Head of caudate nucleus (tissue), 42 donors: ENCODE measurements around the gene ACHE.

ENCODE experiments used
- DNase-seq, 42 donors: peaks; one replicate each; pipeline versions ENCODE4 v3.0.0 to v3.0.0-alpha.2; 2020 to 2021; ENCODE audit warnings: mixed read lengths in 7 of 42
- intact Hi-C: fragments of 100-400 bp; cut with DNase I; formaldehyde crosslinking; loops from one replicate; pipeline ENCODE4 v1.15.0; 2022

The ACHE gene

DNA sequence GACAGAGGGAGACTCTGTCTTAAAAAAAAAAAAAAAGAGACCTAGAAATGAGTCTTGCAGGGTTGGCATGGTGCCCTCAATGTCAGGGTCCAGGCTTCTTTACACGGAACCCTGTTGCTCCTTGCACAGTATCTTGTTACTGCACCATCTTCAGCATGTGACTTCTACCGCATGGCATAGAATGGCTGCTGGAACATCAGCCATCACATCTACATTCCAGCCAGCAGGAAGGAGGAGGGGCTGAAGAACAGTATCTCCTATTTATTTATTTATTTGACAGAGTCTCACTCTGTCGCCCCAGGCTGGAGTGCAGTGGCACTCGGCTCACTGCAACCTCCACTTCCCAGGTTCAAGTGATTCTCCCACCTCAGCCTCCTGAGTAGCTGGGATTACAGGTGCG, 3.7 kb upstream of the ACHE start:
- intact Hi-C loops, result loop anchor here (10.0 kb wide), 1 partner anchor 235 kb away; no protein-coding TSS in a partner anchor
- no peak for DNase-seq

DNA sequence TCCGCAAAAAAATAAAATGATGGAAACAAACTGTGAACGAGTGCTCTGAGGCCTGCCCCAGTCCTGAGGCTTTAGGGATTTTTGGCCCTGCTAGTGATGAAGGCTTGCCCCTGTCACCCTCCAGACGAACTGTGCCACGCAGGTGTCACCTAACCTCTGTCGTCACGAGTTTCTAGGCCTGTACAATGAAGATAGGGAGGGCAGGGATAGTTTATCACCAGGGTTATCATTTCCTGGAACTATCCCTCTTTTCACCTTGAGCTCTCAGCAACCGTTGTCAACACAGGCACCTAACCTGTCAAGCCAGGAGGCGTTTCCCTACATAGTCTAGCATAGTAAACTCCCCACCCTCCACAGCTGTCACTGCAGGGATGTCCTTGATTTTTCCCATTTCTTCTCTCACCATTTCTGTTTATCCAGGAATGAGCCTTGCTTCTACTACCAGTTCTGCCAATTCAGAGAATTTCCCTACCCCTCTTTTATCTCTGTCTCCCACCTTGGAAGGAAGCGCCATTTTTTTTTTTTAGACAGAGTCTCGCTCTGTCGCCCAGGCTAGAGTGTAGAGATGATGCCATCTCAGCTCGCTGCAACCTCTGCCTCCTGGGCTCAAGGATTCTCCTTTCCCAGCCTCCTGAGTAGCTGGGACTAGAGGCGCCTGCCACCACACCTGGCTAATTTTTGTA, 2.2 kb upstream of the ACHE start:
- no peak for DNase-seq
- intact Hi-C loops, result loop anchor here (10.0 kb wide), 1 partner anchor 237 kb away; no protein-coding TSS in a partner anchor

DNA sequence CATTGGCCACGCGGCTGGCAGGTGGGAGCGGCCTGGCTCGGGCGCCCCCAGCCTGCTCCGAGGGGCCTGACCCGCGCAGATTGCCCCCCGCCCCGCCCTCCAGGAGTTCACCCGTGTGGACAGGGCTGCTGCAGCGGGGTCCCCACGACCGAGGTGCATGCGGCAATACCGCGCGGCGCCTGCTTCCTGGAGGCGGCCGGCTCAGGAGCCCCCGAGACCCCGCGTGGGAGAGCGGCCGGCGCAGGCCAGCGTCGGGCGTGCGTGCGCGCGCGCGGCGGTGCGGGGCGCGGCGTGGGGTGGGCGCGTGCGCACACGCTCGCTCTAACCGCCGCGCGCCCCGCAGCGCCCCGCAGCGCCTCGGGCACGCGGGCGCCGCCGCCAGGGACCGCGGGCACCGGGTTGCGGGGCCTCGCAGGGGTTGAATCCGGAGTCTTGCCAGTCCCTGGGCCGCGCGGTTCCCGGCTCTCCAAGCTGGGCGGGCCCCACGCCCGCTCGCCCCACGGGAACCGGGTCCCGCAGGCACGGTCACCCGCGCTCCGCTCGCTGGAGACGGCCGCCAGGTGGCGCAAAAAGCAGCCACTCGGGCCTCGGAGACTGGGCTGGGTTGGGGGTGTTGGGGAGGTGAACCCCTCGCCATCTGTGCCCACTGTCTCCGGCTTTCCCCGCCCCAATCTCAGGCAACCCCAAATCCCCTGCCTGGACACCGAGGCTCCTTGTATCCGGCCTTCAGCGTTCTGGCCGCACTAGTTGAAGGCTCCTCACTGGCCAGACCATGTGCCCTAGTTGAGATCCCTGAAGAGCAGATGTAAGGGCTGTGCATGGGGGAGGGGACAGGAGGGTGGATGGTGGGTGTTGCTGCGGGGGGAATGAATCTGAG, 1.3 kb upstream of the ACHE start:
- intact Hi-C loops, result loop anchor here (10.0 kb wide), 1 partner anchor 238 kb away; no protein-coding TSS in a partner anchor
- peak in 37 of 42 donors; percentile 21 to 92 (median 74) for DNase-seq

DNA sequence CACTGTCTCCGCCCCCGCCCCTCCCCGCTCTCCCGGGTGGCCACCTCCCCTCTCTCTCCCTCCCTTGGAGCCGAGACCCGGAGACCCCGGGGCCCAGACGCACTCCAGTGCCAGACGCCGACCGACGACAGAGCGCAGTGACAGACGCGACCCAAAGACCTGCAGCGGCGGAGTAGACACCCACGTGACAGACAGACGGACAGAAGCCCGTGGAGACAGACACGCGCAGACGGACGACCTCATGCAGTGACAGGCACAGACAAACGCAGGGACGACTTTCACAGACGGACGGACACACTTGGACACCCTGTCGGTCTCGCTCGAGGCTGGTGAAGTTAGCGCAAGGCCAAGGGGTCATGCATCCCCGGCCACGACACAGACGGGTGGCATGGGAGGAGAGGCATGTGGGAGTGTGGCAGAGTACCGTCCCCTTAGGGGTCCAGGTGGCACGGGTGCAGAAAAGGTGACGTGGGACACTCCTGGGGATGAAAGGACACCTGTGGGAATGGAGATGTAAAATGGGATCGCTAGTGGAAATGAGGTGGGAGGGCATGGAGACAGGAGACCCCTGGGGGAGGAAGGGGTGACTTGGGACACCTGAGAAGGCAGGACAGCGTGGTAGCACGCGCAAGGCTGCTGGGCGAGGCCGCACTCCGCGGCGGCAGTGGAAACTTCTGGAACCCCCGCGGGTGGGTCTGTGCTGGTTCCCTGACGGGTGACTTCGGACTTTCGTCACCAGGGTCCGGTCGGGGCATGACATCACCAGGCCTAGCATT, 456 bp upstream of the ACHE start:
- intact Hi-C loops, result loop anchor here (10.0 kb wide), 1 partner anchor 239 kb away; no protein-coding TSS in a partner anchor

DNA sequence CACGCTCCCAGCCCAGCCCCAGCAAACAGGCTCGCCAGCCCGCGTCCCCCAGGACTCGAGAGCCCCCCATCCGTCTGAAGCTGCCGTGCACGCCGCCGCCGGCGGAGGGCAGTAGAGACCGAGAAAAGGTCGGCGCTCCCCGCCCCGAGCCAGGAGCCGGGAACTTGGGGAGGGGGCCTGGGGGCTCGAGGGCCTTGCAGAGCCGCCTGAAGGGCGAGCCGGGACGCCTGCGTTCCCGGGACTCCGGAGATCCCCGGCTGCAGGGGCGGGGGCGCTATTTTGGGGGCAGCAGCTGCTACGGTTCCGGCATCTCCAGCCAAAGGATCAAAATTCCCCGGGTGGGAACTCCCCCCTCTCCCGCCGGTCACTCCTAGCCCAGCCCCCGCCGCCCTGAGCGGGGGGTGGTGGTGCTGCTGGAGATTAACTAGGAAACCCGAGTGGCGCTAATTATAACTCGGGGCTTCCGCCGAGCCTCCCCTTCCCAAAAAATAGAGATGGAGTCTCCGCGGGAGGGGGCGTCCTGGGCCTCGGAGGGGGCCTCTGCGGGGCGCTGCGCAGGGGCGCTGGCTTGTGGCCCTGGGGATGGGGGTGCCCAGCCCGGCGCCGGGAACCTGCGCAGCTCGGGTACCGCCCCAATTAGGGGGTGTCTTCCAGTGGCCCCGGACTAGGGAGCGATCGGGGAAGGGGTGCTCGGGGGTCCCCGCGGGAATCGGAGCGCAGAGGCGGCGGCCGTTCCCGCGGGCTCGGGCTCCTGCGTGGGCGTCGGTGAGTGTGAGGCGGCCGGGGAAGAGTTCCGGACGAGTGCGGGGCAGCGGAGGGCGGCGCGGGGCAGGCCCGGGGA, 608 bp downstream of the ACHE start:
- intact Hi-C loops, result loop anchor here (5.0 to 10.0 kb wide), 2 partner anchors 162 to 240 kb away; no protein-coding TSS in a partner anchor
- peak in 35 of 42 donors; percentile 38 to 83 (median 70) for DNase-seq

More for the DNA sequence above, 456 bp upstream of the ACHE start:
- peak in 17 of 42 donors; percentile 27 to 67 (median 44) for DNase-seq

DNA sequence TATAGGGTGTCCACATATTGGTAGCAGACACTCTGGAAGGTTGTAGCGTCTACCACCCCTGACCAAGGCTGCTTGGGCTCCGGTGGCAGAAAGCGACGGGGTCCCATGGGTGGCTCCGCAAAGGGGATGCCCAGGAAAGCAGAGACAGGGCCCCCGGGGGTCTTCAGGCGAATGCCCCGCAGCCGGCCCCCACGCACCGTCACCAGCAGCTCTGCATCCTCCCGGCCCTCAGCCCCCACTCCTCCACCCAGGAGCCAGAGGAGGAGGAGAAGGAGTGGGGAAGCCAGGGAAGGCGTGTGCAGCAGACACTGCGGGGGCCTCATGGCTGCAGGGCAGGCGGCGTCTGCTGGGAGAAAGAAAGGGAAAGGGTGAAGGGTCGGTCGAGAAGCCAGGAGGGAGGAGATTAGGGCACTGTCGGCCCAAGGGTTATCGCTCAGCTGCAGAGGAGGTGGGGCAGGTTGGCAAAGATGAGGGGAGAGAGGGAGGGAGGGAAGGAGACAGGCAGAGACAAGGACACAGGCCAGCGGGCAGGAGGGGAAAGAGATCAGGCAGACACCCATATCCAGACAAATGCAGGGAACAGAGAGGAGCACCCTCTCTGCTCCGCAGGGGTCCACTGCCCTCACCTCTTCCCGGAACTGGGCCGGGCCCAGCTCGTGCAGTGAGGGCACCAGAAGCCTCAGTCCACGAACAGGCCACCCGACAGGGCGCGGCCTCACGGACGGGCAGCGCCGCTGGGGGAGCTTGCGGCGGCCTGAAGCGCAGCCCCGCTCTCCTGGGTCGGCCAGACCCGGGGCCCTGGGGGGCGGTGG, 1.6 kb downstream of the ACHE start:
- intact Hi-C loops, result loop anchor here (5.0 to 10.0 kb wide), 2 partner anchors 163 to 241 kb away; no protein-coding TSS in a partner anchor
- DNase-seq, result no peak

DNA sequence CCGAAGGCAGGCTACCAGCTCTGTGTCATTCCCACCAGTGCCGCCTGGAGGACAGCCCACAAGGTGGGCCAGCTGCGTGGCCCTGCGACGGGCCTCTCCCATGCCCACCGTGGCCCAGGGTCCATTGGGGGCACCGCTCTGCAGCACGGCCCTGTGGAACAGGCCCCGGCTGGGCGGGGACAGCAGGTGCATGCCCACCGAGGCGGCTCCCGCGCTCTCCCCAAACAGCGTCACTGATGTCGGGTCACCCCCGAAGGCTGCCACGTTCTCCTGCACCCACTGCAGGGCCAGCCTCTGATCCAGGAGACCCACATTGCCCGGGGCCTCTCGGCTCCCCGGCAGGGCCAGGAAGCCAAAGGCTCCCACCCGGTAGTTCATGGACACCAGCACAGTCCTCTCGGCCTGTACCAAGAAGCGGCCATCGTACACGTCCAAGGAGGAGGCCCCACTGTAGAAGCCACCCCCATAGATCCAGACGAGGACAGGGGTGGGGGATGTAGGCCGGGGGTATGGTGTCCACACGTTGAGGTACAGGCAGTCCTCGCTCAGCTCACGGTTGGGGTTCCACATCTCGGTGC, 2.3 kb downstream of the ACHE start:
- intact Hi-C loops, result loop anchor here (5.0 to 10.0 kb wide), 2 partner anchors 164 to 241 kb away; no protein-coding TSS in a partner anchor
- no peak for DNase-seq

DNA sequence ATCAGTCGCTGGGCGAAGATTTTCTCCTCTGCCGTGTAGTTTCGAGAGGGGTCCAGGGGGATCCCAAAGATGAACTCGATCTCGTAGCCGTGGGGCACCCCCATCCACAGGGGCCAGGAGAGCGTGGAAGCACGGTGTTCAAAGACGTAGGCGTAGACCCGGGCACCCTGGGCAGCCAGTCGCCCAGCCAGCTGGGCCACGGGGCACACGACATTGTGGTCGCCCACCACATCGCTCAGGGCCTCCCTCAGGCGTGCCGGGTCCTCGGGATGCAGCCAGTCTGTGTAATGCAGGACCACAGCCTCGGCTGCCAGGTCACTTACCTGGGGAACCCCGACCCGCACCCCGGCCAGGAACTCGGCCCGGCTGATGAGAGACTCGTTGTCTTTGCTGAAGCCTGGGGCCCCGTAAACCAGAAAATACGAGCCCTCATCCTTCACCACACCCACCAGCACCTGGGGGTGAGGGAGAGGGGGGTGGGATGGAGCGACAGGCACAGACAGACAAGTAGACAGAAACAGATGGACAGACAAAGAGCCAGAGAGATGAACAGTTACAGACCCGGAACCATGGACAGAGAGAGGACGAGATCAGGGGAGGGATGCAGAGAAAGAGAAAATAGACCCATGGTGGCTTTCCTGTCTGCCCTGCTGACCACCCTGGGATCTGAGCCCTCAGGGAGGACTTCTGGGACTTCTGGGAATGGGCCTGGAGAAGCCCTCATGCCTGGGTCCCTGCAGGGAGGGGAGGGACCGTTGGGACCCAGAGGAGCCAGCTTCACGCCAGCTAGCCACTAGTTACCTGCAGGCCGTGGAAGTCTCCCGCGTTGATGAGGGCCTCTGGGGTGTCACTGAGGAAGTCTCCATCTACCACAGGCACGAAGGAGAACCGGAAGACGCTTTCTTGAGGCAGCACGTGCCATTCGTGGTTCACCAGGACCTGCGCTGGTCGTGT, 3.0 kb downstream of the ACHE start:
- intact Hi-C loops, result loop anchor here (5.0 to 10.0 kb wide), 2 partner anchors 165 to 242 kb away; no protein-coding TSS in a partner anchor
- DNase-seq, result no peak

DNA sequence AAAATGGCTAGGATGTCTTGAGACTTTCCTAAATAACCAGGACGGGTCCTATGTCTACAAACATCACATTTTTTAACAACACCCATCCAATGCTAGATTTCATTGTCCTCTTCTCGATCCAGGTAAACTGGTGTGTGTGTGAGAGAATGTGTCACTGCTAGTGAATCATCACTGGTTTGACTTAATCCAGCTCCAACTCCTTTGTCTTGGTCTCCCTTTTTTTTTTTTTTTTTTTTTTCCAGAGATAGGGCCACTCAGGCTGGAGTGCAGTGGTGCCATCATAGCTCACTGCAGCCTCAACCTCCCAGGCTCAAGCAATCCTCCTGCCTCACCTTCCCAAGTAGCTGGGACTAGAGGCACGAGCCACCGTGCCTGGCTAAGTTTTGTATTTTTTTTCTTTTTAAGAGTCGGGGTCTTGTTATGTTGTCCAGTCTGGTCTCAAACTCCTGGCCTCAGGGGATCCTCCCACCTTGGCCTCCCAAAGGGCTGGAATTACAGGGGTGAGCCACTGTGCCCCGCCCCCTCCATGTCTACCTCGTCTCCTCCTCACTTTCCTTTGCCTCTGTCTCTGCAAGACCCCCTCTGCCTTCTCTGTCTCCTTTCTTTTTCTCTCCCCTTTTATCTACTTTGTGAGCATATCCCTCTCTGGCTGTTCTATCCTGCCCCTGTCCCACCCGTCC, 4.0 kb downstream of the ACHE start:
- intact Hi-C loops, result loop anchor here (5.0 to 10.0 kb wide), 2 partner anchors 166 to 243 kb away; no protein-coding TSS in a partner anchor
- DNase-seq, result no peak

DNA sequence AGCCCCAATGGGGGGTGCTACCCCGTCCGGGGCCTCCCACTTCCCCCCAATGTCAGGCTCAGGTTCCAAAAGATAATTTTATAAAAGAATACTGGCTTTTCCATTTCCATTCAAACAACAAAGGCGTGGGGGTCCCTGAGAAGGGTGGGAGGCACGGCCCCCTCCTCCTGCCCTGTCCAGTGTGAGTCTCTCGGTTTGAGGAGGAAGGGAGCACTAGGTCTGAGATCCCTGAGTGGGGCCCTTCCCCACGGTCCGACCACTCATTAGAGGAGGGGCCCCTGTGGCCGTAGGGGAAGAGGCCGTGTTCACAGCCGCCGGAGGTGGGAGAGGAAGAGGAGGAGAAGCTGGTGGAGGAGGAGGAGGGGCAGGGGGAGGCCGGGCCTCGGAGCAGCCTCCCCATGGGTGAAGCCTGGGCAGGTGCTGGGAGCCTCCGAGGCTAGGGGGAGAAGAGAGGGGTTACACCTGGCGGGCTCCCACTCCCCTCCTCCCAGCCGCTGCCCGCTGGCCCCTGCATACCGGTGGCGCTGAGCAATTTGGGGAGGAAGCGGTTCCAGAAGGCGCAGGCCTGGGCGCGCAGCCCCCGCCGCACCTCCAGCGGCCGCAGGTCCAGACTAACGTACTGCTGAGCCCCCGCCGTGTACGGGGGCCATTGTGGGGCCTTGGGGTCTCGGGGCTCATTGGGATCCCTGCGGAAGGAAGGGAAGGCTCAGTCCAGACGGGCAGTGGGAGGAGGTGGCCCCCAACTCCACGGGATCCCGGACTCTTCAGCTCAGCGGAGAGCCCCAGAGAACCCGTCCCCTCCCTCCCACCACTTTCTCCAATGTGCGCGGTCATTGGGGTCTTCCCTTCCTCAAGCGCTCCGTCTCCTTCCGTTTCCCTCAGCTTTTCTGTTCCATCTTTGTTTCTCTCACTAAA, 4.8 kb downstream of the ACHE start:
- intact Hi-C loops, result loop anchor here (5.0 to 10.0 kb wide), 2 partner anchors 166 to 244 kb away; no protein-coding TSS in a partner anchor
- DNase-seq, result peak in 1 of 42 donors; percentile 40

DNA sequence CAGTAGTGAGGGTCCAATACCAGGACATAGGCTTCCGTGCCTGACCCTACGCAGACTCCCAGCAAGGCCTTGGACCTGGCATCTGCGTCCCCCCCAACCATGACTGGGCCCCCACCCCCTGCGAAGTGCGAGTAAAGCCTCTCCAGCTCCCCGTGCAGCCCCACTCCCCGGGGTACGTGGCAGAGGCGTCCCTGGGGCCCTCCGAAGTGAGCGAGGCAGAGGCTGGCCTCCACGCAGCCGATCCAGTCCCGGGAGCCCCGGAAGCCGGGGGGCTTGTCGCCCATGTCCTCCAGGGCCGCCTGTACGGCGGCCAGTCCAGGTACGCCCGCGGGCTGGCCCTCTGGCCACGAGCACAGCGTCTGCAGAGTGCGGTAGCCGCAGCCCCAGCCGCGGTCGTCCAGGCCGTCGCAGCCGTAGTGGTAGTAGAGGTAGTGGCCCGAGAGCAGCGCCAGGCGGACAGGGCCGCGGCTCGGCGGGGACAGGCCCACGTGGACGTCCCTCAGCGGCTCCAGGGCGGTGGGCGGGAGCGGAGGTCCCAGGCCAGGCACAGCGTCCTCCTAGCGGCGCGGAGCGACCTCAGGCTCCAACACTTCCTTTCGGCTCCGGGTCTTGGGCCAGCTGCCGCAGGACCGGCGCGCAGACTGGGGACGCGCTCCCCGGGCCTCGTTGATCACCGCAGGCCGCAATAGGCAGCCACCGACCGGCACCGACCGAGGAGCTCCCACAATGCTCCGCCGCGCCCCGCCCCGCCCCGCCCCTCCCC, 6.5 kb downstream of the ACHE start, which contains the start of gene UFSP1:
TSS of gene UFSP1 (minus strand) at position 728 of the 763 bp plus-strand sequence. CDS start at position 284, 444 bp downstream.
- peak in 1 of 42 donors; percentile 38 for DNase-seq
- intact Hi-C loops, result no loop called here

DNA sequence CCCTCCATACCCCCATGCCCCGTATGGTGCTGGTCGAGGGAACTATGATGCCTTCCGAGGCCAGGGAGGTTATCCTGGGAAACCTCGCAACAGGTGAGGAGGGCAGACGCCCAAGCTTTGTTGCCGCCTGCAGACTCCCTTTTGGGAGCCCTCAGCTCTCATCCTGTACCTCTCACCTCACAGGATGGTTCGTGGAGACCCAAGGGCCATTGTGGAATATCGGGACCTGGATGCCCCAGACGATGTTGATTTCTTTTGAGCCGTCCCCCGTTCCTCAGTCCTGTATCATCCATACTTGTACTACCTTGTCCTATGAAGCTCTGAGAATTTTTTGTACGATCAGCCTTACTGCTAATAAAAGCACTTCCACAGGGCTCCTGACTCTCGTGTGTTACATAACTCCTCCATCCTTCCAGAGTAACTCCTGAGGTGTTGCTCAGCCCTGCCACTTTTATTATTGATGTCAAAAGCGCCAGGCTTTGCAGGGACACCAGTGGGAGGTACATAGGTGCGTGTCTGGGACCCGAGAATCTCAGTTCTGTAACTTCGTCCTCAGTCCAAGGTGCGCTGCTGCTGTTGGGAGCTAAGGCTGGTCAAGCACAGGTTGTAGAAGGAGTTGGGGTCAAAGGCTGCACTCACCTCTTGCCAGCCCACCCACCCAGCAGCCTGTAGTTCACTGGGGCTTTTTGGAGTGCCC, 7.2 kb downstream of the ACHE start:
- DNase-seq, result peak in 22 of 42 donors; percentile 43 to 87 (median 68)
- intact Hi-C loops, result no loop called here
